Type B pancreatic cell (in vitro differentiated cells): ENCODE data around the gene MBD5. TPM values are rescaled to one million over a fixed set of nuclear protein-coding genes. Genes with fewer than 3 reads are reported as not detected.

Experiments used
- DNase-seq: peaks from one replicate; pipeline ENCODE4 v3.0.0; 2021; ENCODE audit warnings: mixed read lengths; ENCODE audit not compliant: unreplicated experiment; ENCODE audit errors: extremely low spot score
- H3K27ac Mint-ChIP-seq: 2 replicates; pipeline ENCODE4 v1.8.0; 2021; ENCODE audit warnings: mild to moderate bottlenecking, mixed read lengths
- H3K27me3 Mint-ChIP-seq: 2 replicates; pipeline ENCODE4 v1.8.0; 2021; ENCODE audit warnings: mixed read lengths
- H3K36me3 Mint-ChIP-seq: 2 replicates; pipeline ENCODE4 v1.8.0; 2021; ENCODE audit warnings: mixed read lengths
- H3K4me1 Mint-ChIP-seq: one replicate; pipeline ENCODE4 v1.8.0; 2021; ENCODE audit warnings: mixed read lengths; ENCODE audit not compliant: unreplicated experiment
- H3K4me3 Mint-ChIP-seq: 2 replicates; pipeline ENCODE4 v1.8.0; 2021; ENCODE audit warnings: mild to moderate bottlenecking, mixed read lengths
- H3K9me3 Mint-ChIP-seq: 2 replicates; pipeline ENCODE4 v1.8.0; 2021; ENCODE audit warnings: mixed read lengths
- total RNA-seq: library from RNA; stranded (reverse); gene quantifications from 2 replicates; pipeline ENCODE4 v1.2.1, GENCODE V29; 2021; ENCODE audit warnings: low replicate concordance
- TF ChIP-seq, protein P1 (sequence below): fragments of 200-600 bp; sonication (generic); conservative IDR thresholded peaks from 2 replicates; pipeline ENCODE4 v1.5.0; 2021; ENCODE audit warnings: antibody characterized with exemption, mild to moderate bottlenecking

Gene MBD5
- total RNA-seq, 1 donor from 2014 or later = 54.7 TPM

DNA sequence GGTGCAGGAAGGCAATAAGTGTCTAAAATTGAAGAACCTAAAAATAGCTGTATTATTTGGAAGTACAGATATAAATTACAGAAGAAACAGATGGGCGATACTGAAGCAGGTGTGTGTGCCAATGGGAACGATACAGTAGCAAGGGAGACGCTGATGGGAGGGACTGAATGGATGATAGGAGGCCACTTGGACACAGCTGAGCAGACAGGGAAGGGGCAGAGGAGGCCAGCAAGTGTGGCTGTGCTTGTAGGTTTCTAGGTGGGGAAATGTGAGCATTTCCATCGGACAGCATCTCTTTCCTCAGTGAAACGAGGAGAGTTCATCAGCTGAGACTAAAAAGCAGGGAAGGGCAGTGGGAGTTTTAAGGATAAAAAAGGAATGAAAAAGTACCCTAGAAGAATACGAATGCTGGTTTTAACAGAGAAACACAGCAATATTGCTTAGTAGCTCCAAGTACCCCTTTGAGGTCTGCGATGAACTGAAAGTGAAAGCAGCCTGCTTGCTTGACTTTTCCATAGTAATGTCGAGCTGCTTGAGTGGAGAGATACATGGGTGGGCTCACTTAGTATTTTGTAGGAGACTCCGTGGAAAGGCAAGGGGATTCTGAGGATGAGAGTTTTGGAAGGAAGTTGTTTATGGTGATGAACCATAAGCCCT lies 531.9 kb downstream of the MBD5 start:
- Mint-ChIP-seq H3K9me3 (no peaks in the 10 kb centered on the region), H3K36me3 (no peaks in the 10 kb centered on the region), H3K27ac (no peak overlapping the region), H3K27me3 (peaks cover 4% of the 10 kb centered on the region), H3K4me1 (no peaks in the 10 kb centered on the region), H3K4me3 (no peak overlapping the region)
- DNase-seq = no peak
- TF ChIP-seq, protein P1, sequence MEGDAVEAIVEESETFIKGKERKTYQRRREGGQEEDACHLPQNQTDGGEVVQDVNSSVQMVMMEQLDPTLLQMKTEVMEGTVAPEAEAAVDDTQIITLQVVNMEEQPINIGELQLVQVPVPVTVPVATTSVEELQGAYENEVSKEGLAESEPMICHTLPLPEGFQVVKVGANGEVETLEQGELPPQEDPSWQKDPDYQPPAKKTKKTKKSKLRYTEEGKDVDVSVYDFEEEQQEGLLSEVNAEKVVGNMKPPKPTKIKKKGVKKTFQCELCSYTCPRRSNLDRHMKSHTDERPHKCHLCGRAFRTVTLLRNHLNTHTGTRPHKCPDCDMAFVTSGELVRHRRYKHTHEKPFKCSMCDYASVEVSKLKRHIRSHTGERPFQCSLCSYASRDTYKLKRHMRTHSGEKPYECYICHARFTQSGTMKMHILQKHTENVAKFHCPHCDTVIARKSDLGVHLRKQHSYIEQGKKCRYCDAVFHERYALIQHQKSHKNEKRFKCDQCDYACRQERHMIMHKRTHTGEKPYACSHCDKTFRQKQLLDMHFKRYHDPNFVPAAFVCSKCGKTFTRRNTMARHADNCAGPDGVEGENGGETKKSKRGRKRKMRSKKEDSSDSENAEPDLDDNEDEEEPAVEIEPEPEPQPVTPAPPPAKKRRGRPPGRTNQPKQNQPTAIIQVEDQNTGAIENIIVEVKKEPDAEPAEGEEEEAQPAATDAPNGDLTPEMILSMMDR = no peak

DNA sequence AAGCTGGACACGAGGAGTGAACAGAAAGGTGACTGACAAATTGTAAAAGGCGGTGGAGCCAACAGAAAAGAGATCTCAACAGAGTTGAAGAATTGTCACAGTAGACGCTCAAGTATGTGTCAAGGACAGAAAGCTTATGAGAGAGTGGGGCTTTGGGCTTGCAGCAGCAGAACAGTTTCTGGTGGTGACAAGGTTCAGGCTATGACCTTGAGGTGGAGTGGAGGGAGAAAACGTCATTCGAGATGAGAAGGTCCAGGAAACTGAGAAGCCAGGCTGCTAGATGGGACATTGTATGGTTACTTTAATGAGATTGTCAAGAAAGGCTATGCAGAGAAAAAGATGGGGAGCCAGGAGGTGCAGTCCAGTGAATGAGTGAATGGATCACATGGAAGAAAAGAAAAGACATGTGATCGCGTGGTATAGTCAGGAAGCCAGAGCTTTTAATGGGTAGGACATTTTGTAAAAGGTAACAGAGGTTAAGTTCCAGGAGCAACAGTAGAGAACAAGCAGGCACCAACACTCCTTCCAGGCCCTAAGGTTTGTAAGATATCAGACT lies 532.5 kb downstream of the MBD5 start:
- no peak for DNase-seq
- Mint-ChIP-seq H3K27ac (no peak overlapping the region), H3K9me3 (no peaks in the 10 kb centered on the region), H3K27me3 (peaks cover 4% of the 10 kb centered on the region), H3K4me1 (no peaks in the 10 kb centered on the region), H3K4me3 (no peak overlapping the region), H3K36me3 (no peaks in the 10 kb centered on the region)
- TF ChIP-seq, protein P1 = no peak

DNA sequence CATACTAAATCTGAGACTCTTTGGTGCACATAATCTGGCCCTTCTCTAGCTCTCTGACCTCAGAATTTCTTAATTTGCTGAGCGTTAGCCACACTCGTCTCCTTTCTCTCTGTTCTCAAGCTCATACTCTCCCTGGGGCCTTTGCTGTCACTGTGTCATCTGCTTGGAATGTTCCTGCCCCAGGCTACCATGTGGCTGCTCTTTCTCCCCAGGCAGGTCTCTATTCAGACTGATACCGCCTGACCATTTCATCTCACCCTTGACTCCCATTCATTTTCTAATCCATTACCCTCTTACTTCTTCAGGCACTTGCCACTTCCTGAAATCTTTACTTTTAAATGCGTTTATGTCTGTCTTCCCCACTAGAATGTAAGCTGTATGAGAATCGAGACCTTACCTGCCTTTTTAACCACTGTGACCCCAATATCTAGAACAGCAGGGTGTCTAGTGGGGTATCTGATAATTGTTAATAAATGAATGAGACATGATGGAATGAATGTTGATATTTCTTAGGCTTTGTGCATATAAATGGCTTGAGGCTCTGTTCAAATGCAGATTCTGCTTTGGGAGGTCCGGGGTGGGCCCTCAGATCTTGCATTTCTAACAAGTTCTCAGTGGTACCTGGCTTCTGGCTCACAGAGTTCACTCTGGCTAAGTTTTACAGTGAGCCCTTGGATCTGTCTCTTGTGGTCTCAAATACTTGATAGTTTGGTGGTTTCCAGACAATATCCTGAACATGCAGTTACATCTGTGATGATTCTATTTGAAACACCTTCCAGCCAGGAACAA lies 533.8 kb downstream of the MBD5 start:
- no peak for DNase-seq
- Mint-ChIP-seq H3K9me3 (no peaks in the 10 kb centered on the region), H3K4me3 (no peak overlapping the region), H3K4me1 (no peaks in the 10 kb centered on the region), H3K27ac (no peak overlapping the region), H3K27me3 (peaks cover 4% of the 10 kb centered on the region), H3K36me3 (no peaks in the 10 kb centered on the region)
- TF ChIP-seq, protein P1 = no peak

DNA sequence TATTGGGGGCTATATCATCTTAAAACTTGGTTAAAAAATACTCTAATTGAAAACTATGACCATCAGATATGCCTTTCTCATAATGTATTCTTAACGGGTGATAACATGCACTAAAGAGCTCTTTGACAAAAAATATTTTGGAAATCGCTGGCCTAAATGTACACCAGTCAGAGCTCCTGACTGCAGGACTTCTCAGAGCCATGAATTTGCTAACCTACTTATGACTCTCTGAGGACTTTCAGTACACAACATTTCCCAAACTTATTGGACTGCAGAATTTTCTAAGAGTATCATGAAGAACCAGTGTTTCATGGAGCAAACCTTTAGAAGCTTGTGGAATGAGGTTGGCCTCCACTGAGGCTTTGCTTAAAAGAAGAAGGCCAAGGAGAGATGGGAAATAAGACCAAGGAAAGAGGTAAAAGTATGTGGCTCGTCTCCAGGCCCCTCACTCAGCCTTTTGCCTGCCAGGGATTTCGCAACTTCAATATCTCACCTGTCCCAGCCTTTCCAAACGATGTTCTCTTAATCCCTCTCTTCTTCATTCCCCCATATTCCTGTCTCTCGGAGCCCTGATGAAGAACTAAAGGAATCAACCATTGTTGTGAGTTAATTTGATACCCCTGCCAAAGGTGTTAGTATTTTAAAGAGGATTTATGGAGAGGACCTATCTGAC lies 534.9 kb downstream of the MBD5 start:
- no peak for DNase-seq
- Mint-ChIP-seq H3K4me1 (peaks cover 5% of the 10 kb centered on the region), H3K9me3 (peaks cover 5% of the 10 kb centered on the region), H3K4me3 (no peak overlapping the region), H3K27ac (no peak overlapping the region), H3K27me3 (peaks cover 4% of the 10 kb centered on the region), H3K36me3 (no peaks in the 10 kb centered on the region)
- TF ChIP-seq, protein P1 = no peak

DNA sequence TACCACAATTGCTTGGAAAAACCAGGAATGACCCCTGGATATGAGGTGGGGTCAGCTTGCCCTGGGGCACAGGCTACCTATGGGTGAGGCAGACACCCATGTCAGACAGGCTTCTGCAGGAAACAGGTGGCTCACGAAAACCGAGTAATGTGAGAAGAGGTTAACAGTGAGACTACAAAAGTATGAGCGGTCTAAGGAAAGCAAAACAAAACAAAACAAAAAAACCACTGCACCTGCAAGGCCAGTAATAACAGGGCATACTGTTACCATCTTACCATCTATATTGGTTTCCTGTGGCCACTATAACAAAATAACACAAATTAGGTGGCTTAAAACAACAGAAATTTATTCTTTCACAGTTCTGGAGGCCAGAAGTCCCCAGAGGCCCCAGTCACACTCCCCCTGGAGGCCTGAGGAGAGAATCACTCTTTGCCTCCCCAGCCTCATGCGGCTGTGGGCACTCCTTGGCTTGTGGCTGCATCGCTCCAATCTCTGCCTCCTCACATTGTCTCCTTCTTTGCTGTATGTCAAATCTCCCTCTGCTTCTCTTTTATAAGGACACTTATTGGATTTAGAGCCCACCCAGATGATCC lies 537.0 kb downstream of the MBD5 start:
- H3K4me3 Mint-ChIP-seq = no peak overlapping the region
- peaks cover 4% of the 10 kb centered on the region for H3K27me3 Mint-ChIP-seq
- no peak for DNase-seq
- peaks cover 5% of the 10 kb centered on the region for H3K9me3 Mint-ChIP-seq
- peaks cover 10% of the 10 kb centered on the region for H3K4me1 Mint-ChIP-seq
- TF ChIP-seq, protein P1 = peak; percentile 40
- H3K27ac Mint-ChIP-seq = no peak overlapping the region
- H3K36me3 Mint-ChIP-seq = no peaks in the 10 kb centered on the region
